AG09309 (cell line): ENCODE data around the gene SORCS1.

Experiments
- DNase-seq: peaks from one replicate; pipeline ENCODE4 v3.0.0-alpha.2; 2010; ENCODE audit warnings: low read depth
- H3K4me3 ChIP-seq: 2 replicates; pipeline ENCODE4 v1.5.1; 2011; ENCODE audit warnings: mild to moderate bottlenecking, low read depth, low read length, moderate library complexity; ENCODE audit not compliant: control insufficient read depth
- CTCF ChIP-seq: IDR thresholded peaks from 2 replicates; pipeline ENCODE4 v1.5.1; 2011; ENCODE audit warnings: mild to moderate bottlenecking, low read depth, low read length, inconsistent platforms; ENCODE audit not compliant: insufficient read depth, control insufficient read depth; ENCODE audit errors: missing control alignments

Gene SORCS1

GRCh38 chr10:106873770-106874603 lies 290.5 kb downstream of the SORCS1 start:
- no peak for TF ChIP-seq CTCF
- DNase-seq = no peak
- H3K4me3 ChIP-seq = no peak overlapping the region

- no peak for TF ChIP-seq CTCF
- DNase-seq = no peak
- no peak overlapping the region for H3K4me3 ChIP-seq
These were observed 292.3 kb downstream of the SORCS1 start for GRCh38 chr10:106872176-106872575.

GRCh38 chr10:106866244-106866845 lies 298.2 kb downstream of the SORCS1 start:
- H3K4me3 ChIP-seq = no peak overlapping the region
- no peak for TF ChIP-seq CTCF
- DNase-seq = no peak

- no peak for DNase-seq
- no peak for TF ChIP-seq CTCF
- H3K4me3 ChIP-seq = no peak overlapping the region
These were observed 300.5 kb downstream of the SORCS1 start for GRCh38 chr10:106864031-106864430.

- no peak overlapping the region for H3K4me3 ChIP-seq
- no peak for TF ChIP-seq CTCF
- no peak for DNase-seq
These were observed 301.0 kb downstream of the SORCS1 start for GRCh38 chr10:106863549-106863948.

GRCh38 chr10:106859892-106860652 lies 304.4 kb downstream of the SORCS1 start:
- H3K4me3 ChIP-seq = no peak overlapping the region
- no peak for DNase-seq
- TF ChIP-seq CTCF = no peak
